Kidney capillary endothelial cell (primary cell): ENCODE results near the gene CKB.
"Not testable (repeated sequence)": the region's sequence is repeated elsewhere in the genome, so short reads cannot be mapped to it uniquely, and the experiment has no call there.

ENCODE experiments used
- DNase-seq: peaks from one replicate; pipeline ENCODE4 v3.0.0-alpha.2; 2018; ENCODE audit warnings: low spot score

The CKB gene

GRCh38 chr14:103526247-103526913, 3.8 kb upstream of the CKB start:
- DNase-seq = no peak

GRCh38 chr14:103525430-103526246, 3.0 kb upstream of the CKB start:
- DNase-seq = not testable (repeated sequence)

- DNase-seq = no peak
These were observed 1.6 kb upstream of the CKB start for GRCh38 chr14:103524002-103524935.

- no peak for DNase-seq
These were observed 935 bp upstream of the CKB start for GRCh38 chr14:103523575-103523954.

- DNase-seq = no peak
These were observed 573 bp downstream of the CKB start for GRCh38 chr14:103521951-103522563.

- DNase-seq = no peak
These were observed 1.1 kb downstream of the CKB start for GRCh38 chr14:103521438-103521950.

- DNase-seq = no peak
These were observed 1.8 kb downstream of the CKB start for GRCh38 chr14:103520657-103521437.

- DNase-seq = no peak
These were observed 2.4 kb downstream of the CKB start for GRCh38 chr14:103520269-103520656.

GRCh38 chr14:103519837-103520212, 2.8 kb downstream of the CKB start:
- DNase-seq = no peak

- DNase-seq = no peak
These were observed 3.4 kb downstream of the CKB start for GRCh38 chr14:103519043-103519836.

GRCh38 chr14:103518422-103519042, 4.1 kb downstream of the CKB start:
- no peak for DNase-seq

- DNase-seq = no peak
These were observed 4.8 kb downstream of the CKB start for GRCh38 chr14:103517721-103518421.

- no peak for DNase-seq
These were observed 5.5 kb downstream of the CKB start for GRCh38 chr14:103517174-103517566.

GRCh38 chr14:103516426-103517173, 6.0 kb downstream of the CKB start:
- no peak for DNase-seq

- no peak for DNase-seq
These were observed 7.8 kb downstream of the CKB start for GRCh38 chr14:103514596-103515421.

GRCh38 chr14:103512701-103513611, 9.7 kb downstream of the CKB start:
- no peak for DNase-seq
